ENCODE results near the gene KCNH2.

KCNH2 gene

GRCh38 chr7:150999001-150999400 is 20.9 kb upstream of the KCNH2 start:
- in situ Hi-C loops (cut with MboI; ENCODE audit: low pct_unique_long_range_greater_than_20kb, low sequenced_read_pairs): no loop called here
- no peak for DNase-seq

GRCh38 chr7:150998341-150998740 is 20.2 kb upstream of the KCNH2 start:
- in situ Hi-C loops (cut with MboI; ENCODE audit: low pct_unique_long_range_greater_than_20kb, low sequenced_read_pairs): no loop called here
- no peak for DNase-seq

GRCh38 chr7:150997817-150998216 is 19.7 kb upstream of the KCNH2 start:
- in situ Hi-C loops (cut with MboI; ENCODE audit: low pct_unique_long_range_greater_than_20kb, low sequenced_read_pairs): no loop called here

DNA sequence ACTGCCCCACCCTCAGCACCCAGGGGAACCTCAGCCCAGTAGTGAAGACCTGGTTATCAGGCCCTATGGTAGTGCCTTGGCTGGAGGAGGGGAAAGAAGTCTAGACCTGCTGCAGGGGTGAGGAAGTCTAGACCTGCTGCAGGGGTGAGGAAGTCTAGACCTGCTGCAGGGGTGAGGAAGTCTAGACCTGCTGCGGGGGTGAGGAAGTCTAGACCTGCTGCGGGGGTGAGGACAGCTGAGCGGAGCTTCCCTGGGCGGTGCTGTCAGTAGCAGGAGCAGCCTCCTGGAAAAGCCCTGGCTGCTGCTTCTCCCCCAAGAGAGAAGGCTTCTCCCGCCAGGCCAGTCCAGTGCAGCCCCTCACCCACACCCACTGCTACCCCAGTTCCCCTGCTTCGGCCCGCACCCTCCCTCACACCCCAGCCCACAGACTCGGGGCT is 19.0 kb upstream of the KCNH2 start:
- in situ Hi-C loops (cut with MboI; ENCODE audit: low pct_unique_long_range_greater_than_20kb, low sequenced_read_pairs): no loop called here
- DNase-seq: no peak

More at GRCh38 chr7:150997817-150998216, 19.7 kb upstream of the KCNH2 start:
- DNase-seq: no peak

DNA sequence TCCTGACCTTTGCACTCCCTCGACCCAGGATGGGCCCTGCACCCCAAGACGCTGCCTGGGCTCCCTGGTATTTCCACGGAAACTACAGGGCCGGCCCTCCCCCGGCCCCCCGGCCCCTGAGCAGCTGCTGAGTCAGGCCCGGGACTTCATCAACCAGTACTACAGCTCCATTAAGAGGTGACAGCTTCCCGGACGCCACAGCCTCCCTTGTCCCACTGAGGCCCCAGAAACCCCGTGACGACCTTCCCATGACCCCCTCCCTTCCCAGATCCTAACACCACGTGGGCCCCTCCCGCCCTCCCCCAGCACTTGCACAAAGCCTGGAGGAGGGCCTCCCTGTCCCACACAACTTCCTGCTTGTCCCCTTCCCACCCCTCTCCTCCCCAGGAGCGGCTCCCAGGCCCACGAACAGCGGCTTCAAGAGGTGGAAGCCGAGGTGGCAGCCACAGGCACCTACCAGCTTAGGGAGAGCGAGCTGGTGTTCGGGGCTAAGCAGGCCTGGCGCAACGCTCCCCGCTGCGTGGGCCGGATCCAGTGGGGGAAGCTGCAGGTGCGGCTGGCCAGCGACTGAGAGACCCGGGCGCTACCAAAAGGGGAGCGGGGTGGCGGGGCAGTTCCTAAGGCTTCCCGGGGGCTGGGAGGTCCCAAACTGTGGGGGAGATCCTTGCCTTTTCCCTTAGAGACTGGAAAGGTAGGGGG is 18.4 kb upstream of the KCNH2 start:
- in situ Hi-C loops (cut with MboI; ENCODE audit: low pct_unique_long_range_greater_than_20kb, low sequenced_read_pairs): no loop called here
- peak; percentile 51 for DNase-seq

GRCh38 chr7:150994838-150995510 is 16.9 kb upstream of the KCNH2 start:
- DNase-seq: no peak
- in situ Hi-C loops (cut with MboI; ENCODE audit: low pct_unique_long_range_greater_than_20kb, low sequenced_read_pairs): no loop called here

DNA sequence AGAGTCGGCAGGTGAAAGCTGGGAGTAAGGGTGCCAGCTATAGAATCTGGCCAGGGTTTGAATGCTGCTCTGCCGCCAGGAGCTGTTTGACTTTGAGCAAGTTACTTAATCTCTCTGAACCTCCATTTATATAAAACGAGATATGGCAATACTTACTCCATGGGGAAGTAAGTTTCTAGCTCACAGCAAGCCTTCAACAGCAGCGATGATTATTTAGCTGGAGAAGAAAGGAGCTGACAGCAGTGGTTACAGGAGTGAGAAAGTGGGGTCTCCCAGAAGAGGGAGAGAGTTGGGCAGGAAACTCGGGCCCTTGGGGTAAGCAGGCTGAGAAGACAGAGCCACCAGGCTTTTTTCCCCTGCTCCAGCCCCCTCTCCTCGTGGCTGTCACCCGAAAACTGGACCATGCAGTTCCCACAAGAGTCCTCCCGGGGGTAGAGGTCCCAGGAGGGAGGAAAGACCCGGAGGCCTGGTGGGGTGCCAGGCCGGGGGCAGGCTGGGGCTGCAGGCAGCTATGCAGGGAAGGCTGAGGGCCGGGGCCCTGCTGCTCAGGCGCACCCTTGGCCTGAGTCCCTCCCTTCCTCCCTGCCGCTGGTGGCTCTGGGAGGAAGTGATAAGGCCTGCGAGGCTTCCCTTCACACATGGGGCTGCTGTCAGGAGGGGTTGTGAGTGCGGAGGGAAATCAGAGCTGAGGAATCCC is 16.2 kb upstream of the KCNH2 start:
- in situ Hi-C loops (cut with MboI; ENCODE audit: low pct_unique_long_range_greater_than_20kb, low sequenced_read_pairs): no loop called here
- peak; percentile 84 for DNase-seq

- DNase-seq: no peak
These were observed 15.4 kb upstream of the KCNH2 start for GRCh38 chr7:150993511-150993910.

DNA sequence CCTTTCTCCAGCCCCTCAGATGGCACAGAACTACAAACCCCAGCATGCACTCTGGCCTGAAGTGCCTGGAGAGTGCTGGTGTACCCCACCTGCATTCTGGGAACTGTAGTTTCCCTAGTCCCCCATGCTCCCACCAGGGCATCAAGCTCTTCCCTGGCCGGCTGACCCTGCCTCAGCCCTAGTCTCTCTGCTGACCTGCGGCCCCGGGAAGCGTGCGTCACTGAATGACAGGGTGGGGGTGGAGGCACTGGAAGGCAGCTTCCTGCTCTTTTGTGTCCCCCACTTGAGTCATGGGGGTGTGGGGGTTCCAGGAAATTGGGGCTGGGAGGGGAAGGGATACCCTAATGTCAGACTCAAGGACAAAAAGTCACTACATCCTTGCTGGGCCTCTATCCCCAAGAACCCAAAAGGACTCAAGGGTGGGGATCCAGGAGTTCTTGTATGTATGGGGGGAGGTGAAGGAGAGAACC is 14.7 kb upstream of the KCNH2 start:
- in situ Hi-C loops (cut with MboI; ENCODE audit: low pct_unique_long_range_greater_than_20kb, low sequenced_read_pairs): no loop called here
- DNase-seq: no peak

More at GRCh38 chr7:150993511-150993910, 15.4 kb upstream of the KCNH2 start:
- in situ Hi-C loops (cut with MboI; ENCODE audit: low pct_unique_long_range_greater_than_20kb, low sequenced_read_pairs): no loop called here

GRCh38 chr7:150992051-150992640 is 14.0 kb upstream of the KCNH2 start:
- in situ Hi-C loops (cut with MboI; ENCODE audit: low pct_unique_long_range_greater_than_20kb, low sequenced_read_pairs): no loop called here
- DNase-seq: no peak

DNA sequence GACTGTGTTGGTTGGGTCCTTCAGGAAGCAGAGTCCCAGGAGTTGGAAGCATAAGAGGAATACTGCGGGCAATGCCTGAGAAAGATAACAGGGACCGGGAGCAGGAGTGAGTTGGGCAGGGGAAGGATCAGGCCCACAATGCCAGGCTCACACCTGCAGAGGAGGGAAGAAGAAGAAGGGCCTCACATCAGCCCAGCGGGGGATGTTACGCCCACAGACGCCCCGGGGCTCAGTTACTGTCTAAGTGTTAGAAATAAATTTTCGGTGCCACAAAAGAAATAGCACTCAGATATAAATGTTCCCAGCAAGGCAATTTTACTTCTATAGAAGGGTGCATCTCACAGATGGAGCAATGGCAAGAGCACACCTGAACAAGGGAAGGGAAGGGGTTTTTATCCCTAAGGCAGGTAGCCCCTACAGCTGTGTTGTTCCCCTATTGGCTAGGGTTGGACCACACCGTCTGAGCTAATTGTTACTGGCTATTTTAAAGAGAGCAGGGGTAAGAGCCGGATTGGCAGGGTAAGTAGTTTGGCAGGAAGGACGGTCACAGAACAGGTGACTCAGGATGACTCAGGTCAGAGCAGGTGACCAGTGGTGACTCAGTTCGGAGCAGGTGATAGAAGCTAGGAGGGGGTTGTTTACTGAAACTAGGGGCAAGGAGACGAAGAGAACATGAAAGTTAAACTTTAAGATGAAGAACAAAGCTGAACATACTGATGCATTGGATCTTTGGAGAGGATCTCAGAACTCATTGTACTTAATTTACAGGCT is 12.5 kb upstream of the KCNH2 start, which contains the start of gene NOS3:
TSS of gene NOS3 (plus strand) at position 602 of the 771 bp plus-strand sequence. CDS start 2,787 bp downstream, outside the sequence.
- DNase-seq: no peak
- in situ Hi-C loops (cut with MboI; ENCODE audit: low pct_unique_long_range_greater_than_20kb, low sequenced_read_pairs): no loop called here

DNA sequence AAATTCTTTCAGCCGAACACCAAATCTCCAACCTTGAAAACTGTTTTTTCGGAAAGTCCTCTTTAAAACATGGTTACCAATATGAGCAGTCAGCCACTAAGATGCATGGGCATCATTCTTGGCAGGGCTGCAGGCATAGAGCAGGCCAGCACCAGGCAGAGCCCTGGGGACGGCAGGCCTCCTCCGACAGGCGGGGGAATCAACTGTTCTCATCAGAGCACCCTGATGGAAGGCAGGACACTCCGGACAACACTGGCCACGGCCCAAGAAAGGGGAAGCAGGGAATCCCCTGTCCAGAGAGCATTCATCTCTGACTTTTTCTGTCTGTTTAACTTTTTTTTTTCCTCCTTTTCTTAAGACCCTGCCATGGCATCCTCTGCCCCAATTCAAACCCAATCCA is 11.3 kb upstream of the KCNH2 start:
- DNase-seq: no peak
- in situ Hi-C loops (cut with MboI; ENCODE audit: low pct_unique_long_range_greater_than_20kb, low sequenced_read_pairs): no loop called here

DNA sequence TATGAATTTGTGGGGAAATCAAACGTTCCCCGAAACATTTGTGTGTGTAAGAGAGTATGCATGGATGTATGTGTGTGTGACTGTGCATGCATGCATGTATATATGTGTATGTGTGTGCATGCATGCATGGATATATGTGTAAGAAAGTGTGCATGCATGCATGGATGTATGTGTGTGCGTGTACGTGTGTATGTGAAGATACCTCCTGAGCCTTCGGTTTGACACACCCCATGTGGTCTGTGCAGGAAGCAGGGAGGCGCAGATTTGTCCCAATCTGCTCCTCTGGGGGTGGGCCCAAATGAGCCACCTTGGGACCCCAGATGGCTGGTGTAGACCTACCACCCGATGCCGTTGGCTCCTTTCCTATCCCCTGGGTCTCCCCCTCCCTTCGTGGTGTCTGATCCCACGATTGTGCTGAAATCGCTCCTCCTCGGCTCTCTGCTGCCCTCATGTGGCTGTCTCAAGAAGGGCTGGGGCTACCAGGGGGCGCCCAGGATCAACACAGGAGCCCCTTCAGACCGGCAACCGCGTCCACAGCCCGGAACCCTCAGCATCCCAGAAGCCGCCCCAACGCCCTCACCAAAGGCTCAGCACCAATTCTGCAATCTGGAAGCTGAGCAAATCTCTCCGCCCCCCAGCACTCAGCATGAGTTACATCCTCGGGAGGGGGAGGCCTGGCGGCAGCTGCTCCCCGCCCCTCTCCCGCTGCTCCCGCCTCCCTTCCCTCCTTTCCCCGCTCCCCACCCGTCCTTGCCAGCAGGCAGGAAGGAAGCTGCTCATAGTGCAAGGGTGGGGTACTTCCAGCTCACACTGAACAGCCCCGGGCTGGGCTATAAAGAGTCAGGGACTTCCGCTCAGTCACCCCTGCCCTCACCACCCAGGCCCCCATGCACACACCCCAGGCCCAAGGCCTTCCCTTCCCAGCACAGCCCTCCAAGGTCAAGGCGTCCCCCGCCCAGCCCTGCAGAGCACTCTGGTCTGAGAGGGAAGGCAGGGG is 10.4 kb upstream of the KCNH2 start:
- in situ Hi-C loops (cut with MboI; ENCODE audit: low pct_unique_long_range_greater_than_20kb, low sequenced_read_pairs): no loop called here
- peak; percentile 86 for DNase-seq

DNA sequence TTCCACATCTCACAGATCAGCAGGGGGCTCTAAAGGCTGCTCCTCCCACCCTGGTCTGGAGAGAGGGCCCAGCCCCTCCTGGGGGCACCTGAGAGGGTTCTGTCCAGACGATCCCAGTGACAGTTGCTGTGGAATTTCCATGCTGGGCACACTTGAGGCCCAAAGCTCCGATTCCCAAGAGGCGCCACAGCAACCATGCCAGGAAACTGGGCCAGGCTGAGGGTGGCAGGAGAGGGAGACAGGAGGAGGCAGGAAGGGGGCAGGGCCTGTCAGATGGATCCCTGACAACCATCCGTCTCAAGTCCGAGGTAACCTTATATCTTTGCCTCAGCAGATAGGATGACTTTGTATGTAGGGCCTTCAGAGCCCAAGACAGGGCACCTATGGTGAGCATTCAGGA is 8.4 kb upstream of the KCNH2 start:
- in situ Hi-C loops (cut with MboI; ENCODE audit: low pct_unique_long_range_greater_than_20kb, low sequenced_read_pairs): no loop called here
- DNase-seq: no peak

- DNase-seq: peak; percentile 70
- in situ Hi-C loops (cut with MboI; ENCODE audit: low pct_unique_long_range_greater_than_20kb, low sequenced_read_pairs): no loop called here
These were observed 8.0 kb upstream of the KCNH2 start for GRCh38 chr7:150986099-150986512.

DNA sequence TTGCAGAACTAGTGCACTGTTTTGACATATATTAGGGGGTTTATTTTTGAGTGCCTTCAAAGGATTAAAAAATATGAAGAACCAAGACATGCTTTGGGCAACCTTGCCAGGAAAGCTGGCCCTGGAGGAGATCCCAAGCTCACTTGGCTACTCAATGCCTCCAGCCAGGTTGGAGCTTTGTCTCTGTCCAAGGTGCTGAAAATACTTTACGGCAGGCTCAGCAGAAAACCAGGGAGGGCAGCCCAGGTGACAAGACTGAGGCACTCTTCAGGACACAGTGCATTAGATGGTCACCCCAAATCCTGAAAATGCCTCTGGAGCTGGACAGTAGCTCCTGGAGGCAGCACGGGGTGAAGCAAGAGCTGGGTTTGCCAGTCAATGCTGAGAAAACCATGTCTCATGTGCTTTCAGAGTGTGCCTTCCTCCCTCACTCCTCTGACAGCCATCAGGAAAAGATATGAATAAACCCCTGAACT is 5.8 kb upstream of the KCNH2 start:
- in situ Hi-C loops (cut with MboI; ENCODE audit: low pct_unique_long_range_greater_than_20kb, low sequenced_read_pairs): no loop called here
- peak; percentile 57 for DNase-seq

DNA sequence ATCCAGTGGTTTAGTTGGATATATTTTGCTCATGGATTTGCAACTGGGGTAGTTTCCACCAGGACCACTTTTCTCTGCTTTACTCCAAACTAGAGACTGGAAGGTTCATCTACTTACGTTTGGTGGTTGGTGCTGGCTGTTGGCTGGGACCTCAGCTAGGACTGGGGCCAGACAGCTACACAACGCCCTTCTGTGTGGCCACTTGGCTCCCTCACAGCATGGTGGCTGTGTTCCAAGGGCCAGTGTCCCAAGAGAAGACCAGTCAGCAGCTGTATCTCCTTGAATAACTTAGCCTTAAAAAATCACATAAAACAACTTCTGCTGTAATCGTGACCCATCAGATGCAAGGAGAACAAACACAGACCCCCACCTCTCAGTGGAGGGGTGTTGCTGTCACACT is 4.2 kb upstream of the KCNH2 start:
- no peak for DNase-seq
- in situ Hi-C loops (cut with MboI; ENCODE audit: low pct_unique_long_range_greater_than_20kb, low sequenced_read_pairs): no loop called here

DNA sequence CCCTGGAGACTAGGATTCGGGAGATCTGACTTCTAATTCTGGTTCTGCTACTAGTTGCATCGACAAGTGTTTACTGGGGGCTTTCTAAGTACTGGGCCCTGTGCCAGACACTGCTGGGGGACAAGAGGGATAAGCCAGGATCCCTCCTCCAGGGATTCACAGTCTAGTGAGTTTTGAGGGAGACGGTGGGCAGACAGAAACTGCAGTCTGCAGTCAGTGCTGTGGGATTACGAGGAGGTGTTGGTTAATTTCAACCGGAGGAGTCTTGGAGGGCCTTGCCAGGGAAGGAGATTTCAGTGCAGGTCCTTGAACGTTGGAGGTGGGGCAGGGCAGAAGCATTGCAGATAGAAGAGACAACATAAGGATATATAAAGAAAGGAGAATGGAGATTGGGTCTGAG is 3.5 kb upstream of the KCNH2 start:
- DNase-seq: no peak
- in situ Hi-C loops (cut with MboI; ENCODE audit: low pct_unique_long_range_greater_than_20kb, low sequenced_read_pairs): no loop called here

Measured in KBM-7 (cell line).